Fibroblast of lung (primary cell): ENCODE data around the gene ARFGEF2.

Experiments
- EZH2 ChIP-seq: IDR thresholded peaks from 2 replicates; pipeline ENCODE4 v1.5.1; 2012; ENCODE audit warnings: low read length, control low read depth, mild to moderate bottlenecking; ENCODE audit errors: missing control alignments
- TF ChIP-seq, protein P1 (sequence below), 2 donors: IDR thresholded peaks in 1 of 2; conservative IDR thresholded peaks in 1 of 2; 1 replicate in 1 of 2; 2 replicates in 1 of 2; pipeline ENCODE4 v1.5.1; 2011 to 2012; ENCODE audit warnings: low read length in 2 of 2, control low read depth in 1 of 2, inconsistent platforms in 1 of 2, low read depth in 1 of 2, mild to moderate bottlenecking in 1 of 2

DNA sequence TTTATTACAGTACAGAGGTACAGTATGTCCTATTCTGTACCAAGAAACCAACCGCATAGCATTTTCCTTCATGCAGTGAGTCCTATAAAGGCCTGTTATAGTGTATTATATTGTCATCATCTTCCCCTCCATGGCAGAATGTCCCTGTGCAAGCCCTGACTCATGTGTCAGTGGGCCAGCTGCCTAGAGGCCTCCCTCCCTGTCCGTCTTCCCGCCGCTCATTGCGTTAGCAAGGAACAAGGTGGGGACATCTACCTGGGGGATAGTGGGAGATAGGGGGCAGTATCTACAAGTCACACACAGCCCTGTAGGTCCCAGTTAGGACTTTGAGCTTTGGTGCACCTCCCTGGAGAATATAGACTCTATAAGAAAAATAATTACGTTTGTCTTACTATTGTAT, 27.1 kb downstream of the ARFGEF2 start:
- TF ChIP-seq, protein P1, sequence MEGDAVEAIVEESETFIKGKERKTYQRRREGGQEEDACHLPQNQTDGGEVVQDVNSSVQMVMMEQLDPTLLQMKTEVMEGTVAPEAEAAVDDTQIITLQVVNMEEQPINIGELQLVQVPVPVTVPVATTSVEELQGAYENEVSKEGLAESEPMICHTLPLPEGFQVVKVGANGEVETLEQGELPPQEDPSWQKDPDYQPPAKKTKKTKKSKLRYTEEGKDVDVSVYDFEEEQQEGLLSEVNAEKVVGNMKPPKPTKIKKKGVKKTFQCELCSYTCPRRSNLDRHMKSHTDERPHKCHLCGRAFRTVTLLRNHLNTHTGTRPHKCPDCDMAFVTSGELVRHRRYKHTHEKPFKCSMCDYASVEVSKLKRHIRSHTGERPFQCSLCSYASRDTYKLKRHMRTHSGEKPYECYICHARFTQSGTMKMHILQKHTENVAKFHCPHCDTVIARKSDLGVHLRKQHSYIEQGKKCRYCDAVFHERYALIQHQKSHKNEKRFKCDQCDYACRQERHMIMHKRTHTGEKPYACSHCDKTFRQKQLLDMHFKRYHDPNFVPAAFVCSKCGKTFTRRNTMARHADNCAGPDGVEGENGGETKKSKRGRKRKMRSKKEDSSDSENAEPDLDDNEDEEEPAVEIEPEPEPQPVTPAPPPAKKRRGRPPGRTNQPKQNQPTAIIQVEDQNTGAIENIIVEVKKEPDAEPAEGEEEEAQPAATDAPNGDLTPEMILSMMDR (conservative IDR thresholded peaks at IDR 0.05 in 1 of 2, IDR thresholded peaks at IDR 0.05 in 1 of 2; ENCODE audit: low read depth in 1 of 2, low read length in 2 of 2): no peak
- no peak for TF ChIP-seq EZH2
